ENCODE measurements around the gene RAB27A.

Gene RAB27A

GRCh38 chr15:55257012-55257670 is 32.5 kb downstream of the RAB27A start:
- no peaks in the 10 kb centered on the region for H3K4me1 ChIP-seq (ENCODE audit: control insufficient read depth, insufficient read depth, low read length)
- ChIA-PET POLR2A (no interaction called here), CTCF (no interaction called here)
- H3K9me3 ChIP-seq (ENCODE audit: control insufficient read depth, insufficient read depth, low read depth, low read length): no peaks in the 10 kb centered on the region
- peak; percentile 97 for TF ChIP-seq ZNF585B (tag by site-specific recombination; IDR thresholded peaks at IDR 0.05)
- TF ChIP-seq EGR2 (tag by site-specific recombination; IDR thresholded peaks at IDR 0.05; ENCODE audit: low read depth): no peak
- no peaks in the 10 kb centered on the region for H3K36me3 ChIP-seq (ENCODE audit: control insufficient read depth in 2 of 2, insufficient read depth in 1 of 2, low read length in 2 of 2)
- H3K4me3 ChIP-seq (ENCODE audit: low read depth, low read length): no peak overlapping the region
- no peak overlapping the region for H3K27ac ChIP-seq (ENCODE audit: extremely low read depth, low read depth, low read length)

DNA sequence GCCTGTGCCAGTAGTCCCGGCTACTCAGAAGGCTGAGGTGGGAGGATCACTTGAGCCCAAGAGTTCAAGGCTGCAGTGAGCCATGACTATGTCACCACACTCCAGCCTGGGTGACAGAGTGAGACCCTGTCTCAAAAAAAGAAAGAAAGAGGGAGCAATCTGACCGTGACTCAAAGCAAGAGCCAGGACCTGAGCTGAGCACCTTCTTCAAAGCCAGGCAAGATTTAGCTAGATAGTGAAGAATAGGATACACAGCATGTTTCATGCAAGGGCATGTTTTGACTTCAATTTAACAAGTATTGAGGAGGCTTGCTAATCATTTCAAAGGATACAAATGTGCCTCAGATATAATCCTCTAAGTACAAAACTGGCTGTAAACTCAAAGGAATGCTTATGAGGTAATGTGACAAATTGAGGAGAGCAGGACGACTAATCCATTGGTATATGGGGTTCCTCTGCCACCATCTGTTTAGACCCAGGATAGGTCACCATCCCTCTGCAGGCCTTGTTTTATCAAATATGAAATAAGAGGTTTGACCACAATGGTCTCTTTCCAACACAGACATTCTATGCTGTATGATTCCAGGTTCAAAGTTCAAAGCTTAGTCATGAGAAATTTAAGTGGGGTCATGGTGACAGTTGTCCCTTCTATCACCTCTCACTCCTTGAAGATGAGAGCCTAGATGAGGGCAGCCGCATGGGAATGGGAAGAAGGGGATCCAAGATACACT is 33.2 kb downstream of the RAB27A start:
- Histone ChIP-seq H3K4me1 (ENCODE audit: control insufficient read depth, insufficient read depth, low read length) (no peaks in the 10 kb centered on the region), H3K4me3 (ENCODE audit: low read depth, low read length) (no peak overlapping the region), H3K36me3 (ENCODE audit: control insufficient read depth in 2 of 2, insufficient read depth in 1 of 2, low read length in 2 of 2) (no peaks in the 10 kb centered on the region), H3K27ac (ENCODE audit: extremely low read depth, low read depth, low read length) (no peak overlapping the region), H3K9me3 (ENCODE audit: control insufficient read depth, insufficient read depth, low read depth, low read length) (no peaks in the 10 kb centered on the region)
- POLR2A ChIA-PET: no interaction called here
- CTCF ChIA-PET: no interaction called here
- TF ChIP-seq ZFHX2 (tag by site-specific recombination; conservative IDR thresholded peaks at IDR 0.05) (no peak), ZNF792 (tag by site-specific recombination; IDR thresholded peaks at IDR 0.05) (no peak), ZNF624 (tag by site-specific recombination; IDR thresholded peaks at IDR 0.05) (no peak), ZNF548 (tag by site-specific recombination; IDR thresholded peaks at IDR 0.05) (no peak), ZNF514 (tag by site-specific recombination; IDR thresholded peaks at IDR 0.05) (no peak), ZNF132 (tag by site-specific recombination; IDR thresholded peaks at IDR 0.05; ENCODE audit: borderline replicate concordance) (no peak), ZNF544 (tag by site-specific recombination; IDR thresholded peaks at IDR 0.05) (no peak), ZFP3 (tag by site-specific recombination; IDR thresholded peaks at IDR 0.05; ENCODE audit: low read depth) (no peak), ZFP37 (tag by site-specific recombination; IDR thresholded peaks at IDR 0.05) (no peak), ZNF266 (tag by site-specific recombination; IDR thresholded peaks at IDR 0.05; ENCODE audit: low read depth) (no peak), SALL2 (tag by site-specific recombination; IDR thresholded peaks at IDR 0.05; ENCODE audit: borderline replicate concordance) (no peak), ZNF664 (tag by site-specific recombination; IDR thresholded peaks at IDR 0.05) (no peak), ZNF629 (tag by site-specific recombination; IDR thresholded peaks at IDR 0.05) (no peak), REST (tag by site-specific recombination; IDR thresholded peaks at IDR 0.05) (no peak)
- TF ChIP-seq, protein P1, sequence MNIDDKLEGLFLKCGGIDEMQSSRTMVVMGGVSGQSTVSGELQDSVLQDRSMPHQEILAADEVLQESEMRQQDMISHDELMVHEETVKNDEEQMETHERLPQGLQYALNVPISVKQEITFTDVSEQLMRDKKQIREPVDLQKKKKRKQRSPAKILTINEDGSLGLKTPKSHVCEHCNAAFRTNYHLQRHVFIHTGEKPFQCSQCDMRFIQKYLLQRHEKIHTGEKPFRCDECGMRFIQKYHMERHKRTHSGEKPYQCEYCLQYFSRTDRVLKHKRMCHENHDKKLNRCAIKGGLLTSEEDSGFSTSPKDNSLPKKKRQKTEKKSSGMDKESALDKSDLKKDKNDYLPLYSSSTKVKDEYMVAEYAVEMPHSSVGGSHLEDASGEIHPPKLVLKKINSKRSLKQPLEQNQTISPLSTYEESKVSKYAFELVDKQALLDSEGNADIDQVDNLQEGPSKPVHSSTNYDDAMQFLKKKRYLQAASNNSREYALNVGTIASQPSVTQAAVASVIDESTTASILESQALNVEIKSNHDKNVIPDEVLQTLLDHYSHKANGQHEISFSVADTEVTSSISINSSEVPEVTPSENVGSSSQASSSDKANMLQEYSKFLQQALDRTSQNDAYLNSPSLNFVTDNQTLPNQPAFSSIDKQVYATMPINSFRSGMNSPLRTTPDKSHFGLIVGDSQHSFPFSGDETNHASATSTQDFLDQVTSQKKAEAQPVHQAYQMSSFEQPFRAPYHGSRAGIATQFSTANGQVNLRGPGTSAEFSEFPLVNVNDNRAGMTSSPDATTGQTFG (tag by site-specific recombination; IDR thresholded peaks at IDR 0.05; ENCODE audit: borderline replicate concordance): no peak
- TF ChIP-seq, protein P2, sequence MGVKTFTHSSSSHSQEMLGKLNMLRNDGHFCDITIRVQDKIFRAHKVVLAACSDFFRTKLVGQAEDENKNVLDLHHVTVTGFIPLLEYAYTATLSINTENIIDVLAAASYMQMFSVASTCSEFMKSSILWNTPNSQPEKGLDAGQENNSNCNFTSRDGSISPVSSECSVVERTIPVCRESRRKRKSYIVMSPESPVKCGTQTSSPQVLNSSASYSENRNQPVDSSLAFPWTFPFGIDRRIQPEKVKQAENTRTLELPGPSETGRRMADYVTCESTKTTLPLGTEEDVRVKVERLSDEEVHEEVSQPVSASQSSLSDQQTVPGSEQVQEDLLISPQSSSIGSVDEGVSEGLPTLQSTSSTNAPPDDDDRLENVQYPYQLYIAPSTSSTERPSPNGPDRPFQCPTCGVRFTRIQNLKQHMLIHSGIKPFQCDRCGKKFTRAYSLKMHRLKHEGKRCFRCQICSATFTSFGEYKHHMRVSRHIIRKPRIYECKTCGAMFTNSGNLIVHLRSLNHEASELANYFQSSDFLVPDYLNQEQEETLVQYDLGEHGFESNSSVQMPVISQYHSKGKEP (tag by site-specific recombination; IDR thresholded peaks at IDR 0.05): no peak
- TF ChIP-seq, protein P3, sequence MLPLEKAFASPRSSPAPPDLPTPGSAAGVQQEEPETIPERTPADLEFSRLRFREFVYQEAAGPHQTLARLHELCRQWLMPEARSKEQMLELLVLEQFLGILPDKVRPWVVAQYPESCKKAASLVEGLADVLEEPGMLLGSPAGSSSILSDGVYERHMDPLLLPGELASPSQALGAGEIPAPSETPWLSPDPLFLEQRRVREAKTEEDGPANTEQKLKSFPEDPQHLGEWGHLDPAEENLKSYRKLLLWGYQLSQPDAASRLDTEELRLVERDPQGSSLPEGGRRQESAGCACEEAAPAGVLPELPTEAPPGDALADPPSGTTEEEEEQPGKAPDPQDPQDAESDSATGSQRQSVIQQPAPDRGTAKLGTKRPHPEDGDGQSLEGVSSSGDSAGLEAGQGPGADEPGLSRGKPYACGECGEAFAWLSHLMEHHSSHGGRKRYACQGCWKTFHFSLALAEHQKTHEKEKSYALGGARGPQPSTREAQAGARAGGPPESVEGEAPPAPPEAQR (tag by site-specific recombination; IDR thresholded peaks at IDR 0.05): no peak
